CD4-positive, CD25-positive, alpha-beta regulatory T cell (primary cell): ENCODE results near the gene FKBP8. TPM values are rescaled to one million over a fixed set of nuclear protein-coding genes. Genes with fewer than 3 reads are reported as not detected.

Source experiments
- ATAC-seq, 2 donors: fragments of 150-1000 bp; cut with Tn5 transposase; one replicate each; pipeline ENCODE4 v1.10.0; 2021; ENCODE audit warnings: low read depth in 2 of 2, moderate number of reproducible peaks in 2 of 2, moderate library complexity in 1 of 2
- DNase-seq, 3 donors: peaks; one replicate each; pipeline versions ENCODE4 v3.0.0 to v3.0.0-alpha.2; 2012 to 2022; ENCODE audit warnings: mixed read lengths in 1 of 3
- H3K27ac ChIP-seq: one replicate; pipeline ENCODE4 v1.7.0; 2013; ENCODE audit warnings: mild to moderate bottlenecking, low read length; ENCODE audit not compliant: insufficient read depth, poor library complexity, severe bottlenecking
- H3K27me3 ChIP-seq: one replicate; pipeline ENCODE4 v1.7.0; 2013; ENCODE audit warnings: low read length; ENCODE audit not compliant: control insufficient read depth, insufficient read depth
- H3K36me3 ChIP-seq: one replicate; pipeline ENCODE4 v1.7.0; 2013; ENCODE audit warnings: mild to moderate bottlenecking, low read length, moderate library complexity; ENCODE audit not compliant: control insufficient read depth, insufficient read depth
- H3K4me1 ChIP-seq: 2 replicates; pipeline ENCODE4 v1.7.0; 2013; ENCODE audit warnings: mild to moderate bottlenecking, low read length; ENCODE audit not compliant: insufficient read depth, control insufficient read depth, poor library complexity, severe bottlenecking
- H3K4me3 ChIP-seq: one replicate; pipeline ENCODE4 v1.7.0; 2013; ENCODE audit warnings: low read depth, mild to moderate bottlenecking, low read length, moderate library complexity
- H3K9me3 ChIP-seq, 2 experiments: 1 replicate in 1 of 2; 2 replicates in 1 of 2; pipeline ENCODE4 v1.7.0; 2013; ENCODE audit warnings: low read length in 2 of 2, mild to moderate bottlenecking in 1 of 2, moderate library complexity in 1 of 2; ENCODE audit not compliant: control insufficient read depth in 2 of 2
- H3K27ac Mint-ChIP-seq, 3 donors: one replicate each; pipeline ENCODE4 v1.8.0; 2020 to 2022; ENCODE audit warnings: mild to moderate bottlenecking in 3 of 3, mixed read lengths in 3 of 3, moderate library complexity in 2 of 3
- H3K27me3 Mint-ChIP-seq: one replicate; pipeline ENCODE4 v1.8.0; 2022; ENCODE audit warnings: mild to moderate bottlenecking, mixed read lengths
- H3K36me3 Mint-ChIP-seq: one replicate; pipeline ENCODE4 v1.8.0; 2020; ENCODE audit warnings: mixed read lengths
- H3K4me1 Mint-ChIP-seq, 4 donors: one replicate each; pipeline ENCODE4 v1.8.0; 2020 to 2022; ENCODE audit warnings: mixed read lengths in 4 of 4, mild to moderate bottlenecking in 1 of 4
- H3K4me3 Mint-ChIP-seq, 4 donors: one replicate each; pipeline ENCODE4 v1.8.0; 2020 to 2022; ENCODE audit warnings: mild to moderate bottlenecking in 4 of 4, mixed read lengths in 4 of 4, moderate library complexity in 3 of 4
- H3K9me3 Mint-ChIP-seq, 7 donors: one replicate each; pipeline ENCODE4 v1.8.0; 2020 to 2022; ENCODE audit warnings: mixed read lengths in 7 of 7, mild to moderate bottlenecking in 3 of 7, moderate library complexity in 2 of 7
- polyA plus RNA-seq, 4 donors: library from polyadenylated mRNA; unstranded; fragments of 300-500 nt; fragmentation: Illumina TruSeq; gene quantifications; one replicate each; pipeline ENCODE4 v1.2.3, GENCODE V29; 2021
- total RNA-seq: library from RNA; stranded (reverse); gene quantifications from one replicate; pipeline ENCODE4 v1.2.3, GENCODE V29; 2022

The FKBP8 gene
- total and polyA plus RNA-seq, 5 donors from 2014 or later, result 106 to 186 (median 117) TPM

DNA sequence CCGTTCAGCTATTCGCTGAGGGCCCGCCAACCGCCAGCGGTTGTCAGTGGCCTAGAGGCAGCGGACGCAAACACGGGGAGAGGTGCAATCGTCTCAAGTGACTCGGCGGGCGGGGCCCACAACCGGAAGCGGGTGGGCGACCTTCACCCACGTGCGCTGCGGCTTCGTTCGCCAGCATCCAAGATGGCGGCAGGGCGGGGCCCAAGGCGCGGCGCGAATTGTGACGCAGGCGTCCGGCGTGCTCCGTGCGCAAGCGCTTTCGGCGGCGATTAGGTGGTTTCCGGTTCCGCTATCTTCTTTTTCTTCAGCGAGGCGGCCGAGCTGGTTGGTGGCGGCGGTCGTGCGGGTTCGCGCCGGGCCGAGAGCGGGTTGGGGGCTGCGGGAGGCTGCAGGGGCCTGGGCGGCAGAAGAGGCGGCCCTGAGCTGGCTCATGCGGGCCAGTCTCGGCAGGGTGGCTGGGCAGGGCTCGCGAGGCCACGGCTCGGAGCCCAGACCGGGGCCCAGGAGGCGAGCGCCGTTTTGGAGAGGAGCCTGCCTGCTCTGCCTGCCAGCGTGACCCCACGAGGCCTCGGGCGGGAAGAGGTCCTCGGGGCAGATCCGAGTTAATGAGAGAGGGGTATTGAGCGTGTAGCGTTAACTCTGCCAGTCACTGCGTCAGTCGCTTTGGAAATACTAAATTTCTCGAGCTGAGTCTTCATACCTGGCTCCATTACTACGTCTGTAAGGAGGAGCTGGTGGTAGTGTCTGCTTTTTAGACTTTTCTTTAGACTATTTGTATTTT, 28.4 kb upstream of the FKBP8 start, which contains the start of gene UBA52:
Gene UBA52 (plus strand): TSS at position 294 of the 781 bp plus-strand sequence. CDS start 1,444 bp downstream, outside the sequence.
- ATAC-seq (peak; percentile 95 to 96), DNase-seq (peak; percentile 98 to 99 (median 99))
- peaks cover 22% of the 10 kb centered on the region for H3K4me1 ChIP-seq
- Mint-ChIP-seq H3K36me3 (peaks cover 25% of the 10 kb centered on the region), H3K9me3 (peaks cover 0 to 3% (median 0%) of the 10 kb centered on the region in 7 donors), H3K27ac (peak within 1 kb of the TSS; percentile 97), H3K4me1 (peaks cover 5 to 36% (median 23%) of the 10 kb centered on the region in 4 donors), H3K27me3 (no peaks in the 10 kb centered on the region), H3K4me3 (peak within 1 kb of the TSS; percentile 87 to 98 (median 94))
- peak within 1 kb of the TSS; percentile 96 for H3K27ac ChIP-seq
- peak within 1 kb of the TSS; percentile 95 for H3K4me3 ChIP-seq
- H3K27me3 ChIP-seq, result no peaks in the 10 kb centered on the region
- H3K9me3 ChIP-seq, result no peaks in the 10 kb centered on the region
- H3K36me3 ChIP-seq, result peaks cover 57% of the 10 kb centered on the region

- Histone ChIP-seq H3K27ac (no peak overlapping the region), H3K4me1 (peaks cover 19% of the 10 kb centered on the region), H3K9me3 (no peaks in the 10 kb centered on the region), H3K4me3 (no peak overlapping the region), H3K27me3 (no peaks in the 10 kb centered on the region), H3K36me3 (peaks cover 58% of the 10 kb centered on the region)
- no peak for ATAC-seq
- H3K4me1 Mint-ChIP-seq, result peaks cover 5 to 23% (median 16%) of the 10 kb centered on the region in 4 donors
- H3K4me3 Mint-ChIP-seq, result no peak overlapping the region
- DNase-seq, result no peak
- peaks cover 29% of the 10 kb centered on the region for H3K36me3 Mint-ChIP-seq
- H3K27me3 Mint-ChIP-seq, result no peaks in the 10 kb centered on the region
- H3K9me3 Mint-ChIP-seq, result peaks cover 0 to 3% (median 0%) of the 10 kb centered on the region in 7 donors
- no peak overlapping the region for H3K27ac Mint-ChIP-seq
Measured at GRCh38 chr19:18568367-18568766, 25.0 kb upstream of the FKBP8 start.

GRCh38 chr19:18566953-18567352, 23.6 kb upstream of the FKBP8 start:
- peaks cover 64% of the 10 kb centered on the region for H3K36me3 ChIP-seq
- no peak overlapping the region for H3K27ac ChIP-seq
- ATAC-seq (no peak), DNase-seq (no peak)
- no peaks in the 10 kb centered on the region for H3K27me3 ChIP-seq
- Mint-ChIP-seq H3K9me3 (no peaks in the 10 kb centered on the region), H3K4me1 (peaks cover 3 to 9% (median 7%) of the 10 kb centered on the region in 4 donors), H3K27ac (no peak overlapping the region), H3K36me3 (peaks cover 29% of the 10 kb centered on the region), H3K4me3 (no peak overlapping the region), H3K27me3 (no peaks in the 10 kb centered on the region)
- H3K4me1 ChIP-seq, result peaks cover 5% of the 10 kb centered on the region
- H3K9me3 ChIP-seq, result no peaks in the 10 kb centered on the region
- no peak overlapping the region for H3K4me3 ChIP-seq

DNA sequence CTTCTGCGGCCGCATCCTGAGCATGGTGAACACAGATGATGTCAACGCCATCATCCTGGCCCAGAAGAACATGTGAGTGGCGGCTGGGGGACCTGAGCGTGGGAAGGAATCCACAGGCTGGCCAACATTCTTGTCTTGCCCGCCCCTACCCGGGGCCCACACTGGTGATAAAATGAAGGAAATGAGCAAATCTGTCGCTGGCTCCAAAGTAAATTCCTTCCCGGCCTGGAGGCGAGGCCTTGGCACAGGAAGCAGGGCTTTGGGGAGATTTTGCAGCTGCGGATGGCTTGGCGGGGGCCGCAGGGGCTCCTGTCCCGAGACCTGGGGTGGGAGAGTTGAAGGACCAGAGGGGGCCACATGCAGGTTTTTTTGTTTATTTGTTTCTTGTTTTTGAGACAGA, 18.7 kb upstream of the FKBP8 start:
- no peak for DNase-seq
- Mint-ChIP-seq H3K27ac (peak overlapping the region in 1 of 3 donors; percentile 25), H3K27me3 (peaks cover 12% of the 10 kb centered on the region), H3K4me3 (peak overlapping the region in 1 of 4 donors; percentile 54), H3K4me1 (peaks cover 8 to 30% (median 19%) of the 10 kb centered on the region in 4 donors), H3K36me3 (peaks cover 19% of the 10 kb centered on the region), H3K9me3 (peaks cover 0 to 2% (median 0%) of the 10 kb centered on the region in 7 donors)
- Histone ChIP-seq H3K4me1 (peaks cover 18% of the 10 kb centered on the region), H3K36me3 (peaks cover 45% of the 10 kb centered on the region), H3K27ac (no peak overlapping the region), H3K4me3 (no peak overlapping the region), H3K27me3 (no peaks in the 10 kb centered on the region), H3K9me3 (no peaks in the 10 kb centered on the region)
- no peak for ATAC-seq

DNA sequence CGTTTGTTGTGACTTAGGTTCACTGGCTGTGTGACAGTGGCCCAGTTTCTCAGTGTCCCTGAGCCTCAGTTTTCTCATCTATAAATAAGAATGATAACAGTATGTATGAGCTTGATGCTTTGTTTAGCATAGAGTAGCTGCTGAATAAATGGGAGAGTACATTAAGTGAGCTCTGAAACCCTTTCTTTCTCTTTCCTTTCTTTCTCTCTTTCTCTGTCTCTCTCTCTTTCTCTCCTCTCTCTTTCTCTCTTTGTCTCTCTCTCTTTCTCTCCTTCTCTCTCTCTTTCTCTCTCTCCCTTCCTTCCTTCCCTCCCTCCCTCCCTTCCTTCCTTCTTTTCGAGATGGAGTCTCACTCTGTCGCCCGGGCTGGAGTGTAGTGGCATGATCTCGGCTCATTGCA, 16.3 kb upstream of the FKBP8 start:
- no peaks in the 10 kb centered on the region for H3K27me3 ChIP-seq
- H3K27me3 Mint-ChIP-seq, result peaks cover 12% of the 10 kb centered on the region
- H3K4me1 ChIP-seq, result peaks cover 18% of the 10 kb centered on the region
- ATAC-seq (no peak), DNase-seq (no peak)
- H3K9me3 ChIP-seq, result no peaks in the 10 kb centered on the region
- peak overlapping the region; percentile 26 to 98 (median 73) for H3K27ac Mint-ChIP-seq
- peaks cover 0 to 2% (median 0%) of the 10 kb centered on the region in 7 donors for H3K9me3 Mint-ChIP-seq
- no peak overlapping the region for H3K4me3 ChIP-seq
- peaks cover 11% of the 10 kb centered on the region for H3K36me3 Mint-ChIP-seq
- H3K4me1 Mint-ChIP-seq, result peaks cover 8 to 30% (median 19%) of the 10 kb centered on the region in 4 donors
- H3K27ac ChIP-seq, result peak overlapping the region; percentile 93
- H3K4me3 Mint-ChIP-seq, result peak overlapping the region; percentile 46 to 96 (median 92)
- peaks cover 22% of the 10 kb centered on the region for H3K36me3 ChIP-seq

DNA sequence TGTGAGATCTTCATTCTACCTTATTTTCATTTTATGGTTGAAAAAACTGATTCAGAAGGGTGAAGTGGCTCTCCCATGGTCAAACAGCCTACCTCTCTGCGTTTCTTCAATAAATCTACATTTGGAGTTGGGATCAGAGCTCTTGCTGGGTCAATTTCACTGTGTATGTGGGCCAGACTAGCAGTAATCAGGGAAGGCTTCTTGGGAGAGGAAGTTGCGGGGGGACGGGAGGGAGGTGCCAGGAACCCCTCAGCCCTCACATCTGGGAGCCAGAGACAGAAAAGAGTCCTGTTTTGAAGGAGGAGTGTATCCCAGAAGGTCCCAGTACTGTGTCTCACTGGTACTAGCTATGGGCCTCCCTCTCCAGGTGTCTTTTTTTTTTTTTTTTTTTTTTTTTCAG, 15.2 kb upstream of the FKBP8 start:
- Mint-ChIP-seq H3K4me1 (peaks cover 8 to 30% (median 19%) of the 10 kb centered on the region in 4 donors), H3K36me3 (peaks cover 4% of the 10 kb centered on the region), H3K27me3 (peaks cover 12% of the 10 kb centered on the region), H3K27ac (peak overlapping the region; percentile 95 to 98 (median 97)), H3K4me3 (peak overlapping the region; percentile 92 to 96 (median 94)), H3K9me3 (peaks cover 0 to 2% (median 0%) of the 10 kb centered on the region in 7 donors)
- Histone ChIP-seq H3K27ac (peak overlapping the region; percentile 93), H3K36me3 (peaks cover 15% of the 10 kb centered on the region), H3K4me3 (peak overlapping the region; percentile 89), H3K27me3 (no peaks in the 10 kb centered on the region), H3K4me1 (peaks cover 18% of the 10 kb centered on the region), H3K9me3 (no peaks in the 10 kb centered on the region)
- DNase-seq (no peak), ATAC-seq (no peak)

GRCh38 chr19:18558202-18558555, 14.8 kb upstream of the FKBP8 start:
- Histone ChIP-seq H3K4me3 (peak overlapping the region; percentile 89), H3K9me3 (no peaks in the 10 kb centered on the region), H3K36me3 (peaks cover 12% of the 10 kb centered on the region), H3K27me3 (no peaks in the 10 kb centered on the region), H3K4me1 (peaks cover 18% of the 10 kb centered on the region), H3K27ac (peak overlapping the region; percentile 93)
- peaks cover 0 to 2% (median 0%) of the 10 kb centered on the region in 7 donors for H3K9me3 Mint-ChIP-seq
- DNase-seq (peak in 1 of 3 donors; percentile 24), ATAC-seq (no peak)
- H3K27ac Mint-ChIP-seq, result peak overlapping the region; percentile 95 to 98 (median 97)
- H3K36me3 Mint-ChIP-seq, result peaks cover 4% of the 10 kb centered on the region
- peaks cover 12% of the 10 kb centered on the region for H3K27me3 Mint-ChIP-seq
- peaks cover 8 to 30% (median 19%) of the 10 kb centered on the region in 4 donors for H3K4me1 Mint-ChIP-seq
- peak overlapping the region; percentile 92 to 96 (median 94) for H3K4me3 Mint-ChIP-seq
